ENCODE results near the gene JSRP1.
A peak's percentile ranks its signal among the peaks of the same experiment; 100 is the strongest.

The JSRP1 gene

DNA sequence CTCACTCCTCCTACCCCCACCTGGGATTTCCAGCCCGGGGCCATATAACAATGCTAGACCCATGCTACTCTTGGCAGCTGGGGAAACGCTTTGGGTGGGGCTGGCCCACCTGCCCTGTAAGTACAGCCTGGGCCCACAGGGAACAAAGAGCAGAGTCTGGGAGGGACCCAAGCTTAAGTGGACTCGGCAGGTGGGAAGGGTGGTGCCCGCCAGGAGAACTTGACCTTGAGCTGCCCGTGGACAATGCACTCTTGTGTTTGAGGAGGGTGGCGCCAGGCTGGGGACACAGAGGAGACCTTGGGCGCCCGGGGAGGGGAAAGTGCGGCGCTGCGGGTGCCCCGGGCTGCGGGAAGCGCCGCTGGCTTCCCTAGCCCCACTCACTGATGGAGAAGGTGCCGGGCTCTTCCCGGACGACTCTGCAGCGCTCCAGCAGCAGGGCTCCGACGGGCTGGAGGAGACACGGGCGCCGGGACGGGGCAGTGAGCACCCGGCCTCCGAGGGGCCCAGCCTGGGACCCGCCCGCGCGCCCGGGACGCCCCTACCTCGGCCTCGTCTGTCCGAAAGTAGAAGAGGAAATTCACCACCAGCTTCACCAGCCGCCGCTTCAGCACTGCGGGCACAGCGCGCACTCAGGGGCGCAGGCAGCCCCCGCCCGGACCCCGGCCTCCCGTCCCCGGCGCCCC lies 20.7 kb downstream of the JSRP1 start:
- TF ChIP-seq, protein P1, sequence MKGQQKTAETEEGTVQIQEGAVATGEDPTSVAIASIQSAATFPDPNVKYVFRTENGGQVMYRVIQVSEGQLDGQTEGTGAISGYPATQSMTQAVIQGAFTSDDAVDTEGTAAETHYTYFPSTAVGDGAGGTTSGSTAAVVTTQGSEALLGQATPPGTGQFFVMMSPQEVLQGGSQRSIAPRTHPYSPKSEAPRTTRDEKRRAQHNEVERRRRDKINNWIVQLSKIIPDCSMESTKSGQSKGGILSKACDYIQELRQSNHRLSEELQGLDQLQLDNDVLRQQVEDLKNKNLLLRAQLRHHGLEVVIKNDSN (IDR thresholded peaks at IDR 0.05) = no peak
- TF ChIP-seq NFIC (IDR thresholded peaks at IDR 0.05) = peak; percentile 35
- no peak; the same call in 1 of the 2 replicates for TF ChIP-seq EP300 (IDR thresholded peaks at IDR 0.05; ENCODE audit: borderline replicate concordance)
- 0 out of 2 replicates have a peak, but pooled peaks have one; percentile 21 for TF ChIP-seq ZBTB7A (IDR thresholded peaks at IDR 0.05; ENCODE audit: low read depth)
- peak; percentile 71 for TF ChIP-seq TCF12 (IDR thresholded peaks at IDR 0.05; ENCODE audit: low read depth)
- TF ChIP-seq, protein P2, sequence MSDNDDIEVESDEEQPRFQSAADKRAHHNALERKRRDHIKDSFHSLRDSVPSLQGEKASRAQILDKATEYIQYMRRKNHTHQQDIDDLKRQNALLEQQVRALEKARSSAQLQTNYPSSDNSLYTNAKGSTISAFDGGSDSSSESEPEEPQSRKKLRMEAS (IDR thresholded peaks at IDR 0.05) = 0 out of 2 replicates have a peak, but pooled peaks have one; percentile 32

DNA sequence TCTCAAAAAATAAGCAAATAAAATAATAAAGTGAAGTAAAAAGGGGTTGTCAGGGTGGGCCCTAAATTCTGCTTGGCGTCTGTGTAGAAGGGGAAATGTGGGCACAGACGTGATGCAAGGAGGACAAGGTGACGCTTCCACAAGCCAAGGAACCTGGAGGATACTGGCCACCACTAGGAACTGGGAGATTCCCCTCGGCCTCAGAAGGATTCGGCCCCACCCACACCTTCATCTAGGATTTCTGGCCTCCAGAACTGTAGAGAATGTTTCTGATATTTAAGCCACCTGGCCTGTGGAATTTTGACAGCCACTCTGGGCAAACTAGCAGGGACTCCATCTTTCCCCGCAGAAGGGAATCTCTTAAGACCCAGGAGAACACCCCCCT lies 21.2 kb downstream of the JSRP1 start:
- TF ChIP-seq TAF1 (IDR thresholded peaks at IDR 0.05; ENCODE audit: low read depth) = no peak; the same call in 1 of the 2 replicates
- no peak for TF ChIP-seq FOXM1 (IDR thresholded peaks at IDR 0.05; ENCODE audit: borderline replicate concordance, low read depth)
- no peak for TF ChIP-seq NFIC (IDR thresholded peaks at IDR 0.05)
- TF ChIP-seq, protein P3, sequence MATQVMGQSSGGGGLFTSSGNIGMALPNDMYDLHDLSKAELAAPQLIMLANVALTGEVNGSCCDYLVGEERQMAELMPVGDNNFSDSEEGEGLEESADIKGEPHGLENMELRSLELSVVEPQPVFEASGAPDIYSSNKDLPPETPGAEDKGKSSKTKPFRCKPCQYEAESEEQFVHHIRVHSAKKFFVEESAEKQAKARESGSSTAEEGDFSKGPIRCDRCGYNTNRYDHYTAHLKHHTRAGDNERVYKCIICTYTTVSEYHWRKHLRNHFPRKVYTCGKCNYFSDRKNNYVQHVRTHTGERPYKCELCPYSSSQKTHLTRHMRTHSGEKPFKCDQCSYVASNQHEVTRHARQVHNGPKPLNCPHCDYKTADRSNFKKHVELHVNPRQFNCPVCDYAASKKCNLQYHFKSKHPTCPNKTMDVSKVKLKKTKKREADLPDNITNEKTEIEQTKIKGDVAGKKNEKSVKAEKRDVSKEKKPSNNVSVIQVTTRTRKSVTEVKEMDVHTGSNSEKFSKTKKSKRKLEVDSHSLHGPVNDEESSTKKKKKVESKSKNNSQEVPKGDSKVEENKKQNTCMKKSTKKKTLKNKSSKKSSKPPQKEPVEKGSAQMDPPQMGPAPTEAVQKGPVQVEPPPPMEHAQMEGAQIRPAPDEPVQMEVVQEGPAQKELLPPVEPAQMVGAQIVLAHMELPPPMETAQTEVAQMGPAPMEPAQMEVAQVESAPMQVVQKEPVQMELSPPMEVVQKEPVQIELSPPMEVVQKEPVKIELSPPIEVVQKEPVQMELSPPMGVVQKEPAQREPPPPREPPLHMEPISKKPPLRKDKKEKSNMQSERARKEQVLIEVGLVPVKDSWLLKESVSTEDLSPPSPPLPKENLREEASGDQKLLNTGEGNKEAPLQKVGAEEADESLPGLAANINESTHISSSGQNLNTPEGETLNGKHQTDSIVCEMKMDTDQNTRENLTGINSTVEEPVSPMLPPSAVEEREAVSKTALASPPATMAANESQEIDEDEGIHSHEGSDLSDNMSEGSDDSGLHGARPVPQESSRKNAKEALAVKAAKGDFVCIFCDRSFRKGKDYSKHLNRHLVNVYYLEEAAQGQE (IDR thresholded peaks at IDR 0.05; ENCODE audit: low read depth) = no peak
- TF ChIP-seq, protein P2 (IDR thresholded peaks at IDR 0.05) = no peak
- TF ChIP-seq YY1 (IDR thresholded peaks at IDR 0.05; ENCODE audit: low read depth) = no peak
- TF ChIP-seq CREB1 (IDR thresholded peaks at IDR 0.05; ENCODE audit: low read depth) = no peak
- no peak for TF ChIP-seq ZBTB7A (IDR thresholded peaks at IDR 0.05; ENCODE audit: low read depth)
- no peak for TF ChIP-seq EGR1 (IDR thresholded peaks at IDR 0.05)
- TF ChIP-seq EP300 (IDR thresholded peaks at IDR 0.05; ENCODE audit: borderline replicate concordance) = no peak
- no peak for TF ChIP-seq TEAD4 (IDR thresholded peaks at IDR 0.05)
- TF ChIP-seq TCF12 (IDR thresholded peaks at IDR 0.05; ENCODE audit: low read depth) = no peak
- TF ChIP-seq CEBPB (IDR thresholded peaks at IDR 0.05) = no peak
- TF ChIP-seq RAD21 (IDR thresholded peaks at IDR 0.05; ENCODE audit: low read depth) = no peak
- TF ChIP-seq, protein P1 (IDR thresholded peaks at IDR 0.05) = no peak

DNA sequence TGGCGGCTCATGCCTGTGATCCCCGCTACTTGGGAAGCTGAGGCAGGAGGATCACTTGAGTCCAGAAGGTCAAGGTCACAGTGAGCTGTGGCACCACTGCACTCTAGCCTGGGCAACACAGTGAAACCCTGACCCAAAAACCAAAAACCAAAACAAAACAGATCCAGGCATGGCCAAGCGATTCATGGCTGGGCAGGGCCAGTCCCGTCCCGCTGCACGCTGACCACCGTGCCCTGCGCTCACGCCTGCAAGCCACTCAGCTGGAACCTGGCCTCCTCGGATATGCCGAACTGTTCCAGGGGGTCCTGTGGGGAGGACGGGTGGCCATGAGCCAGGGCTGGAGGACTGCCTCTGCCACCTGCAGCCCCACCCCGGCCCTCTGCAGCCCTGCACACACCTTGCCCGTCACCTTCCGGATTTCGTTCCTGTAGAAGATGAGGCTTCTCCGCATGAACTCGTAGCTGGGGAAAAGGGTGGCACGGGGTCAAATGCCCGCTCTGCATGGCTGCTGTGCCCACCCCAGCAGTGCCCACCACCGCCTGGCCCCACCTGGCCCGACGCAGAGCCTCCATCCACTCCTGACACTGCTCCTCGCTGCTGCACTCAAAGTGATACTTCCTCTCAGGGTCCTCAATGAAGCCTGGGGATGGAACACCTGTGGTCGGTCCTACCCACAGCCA lies 22.5 kb downstream of the JSRP1 start:
- TF ChIP-seq, protein P3 (IDR thresholded peaks at IDR 0.05; ENCODE audit: low read depth) = no peak

DNA sequence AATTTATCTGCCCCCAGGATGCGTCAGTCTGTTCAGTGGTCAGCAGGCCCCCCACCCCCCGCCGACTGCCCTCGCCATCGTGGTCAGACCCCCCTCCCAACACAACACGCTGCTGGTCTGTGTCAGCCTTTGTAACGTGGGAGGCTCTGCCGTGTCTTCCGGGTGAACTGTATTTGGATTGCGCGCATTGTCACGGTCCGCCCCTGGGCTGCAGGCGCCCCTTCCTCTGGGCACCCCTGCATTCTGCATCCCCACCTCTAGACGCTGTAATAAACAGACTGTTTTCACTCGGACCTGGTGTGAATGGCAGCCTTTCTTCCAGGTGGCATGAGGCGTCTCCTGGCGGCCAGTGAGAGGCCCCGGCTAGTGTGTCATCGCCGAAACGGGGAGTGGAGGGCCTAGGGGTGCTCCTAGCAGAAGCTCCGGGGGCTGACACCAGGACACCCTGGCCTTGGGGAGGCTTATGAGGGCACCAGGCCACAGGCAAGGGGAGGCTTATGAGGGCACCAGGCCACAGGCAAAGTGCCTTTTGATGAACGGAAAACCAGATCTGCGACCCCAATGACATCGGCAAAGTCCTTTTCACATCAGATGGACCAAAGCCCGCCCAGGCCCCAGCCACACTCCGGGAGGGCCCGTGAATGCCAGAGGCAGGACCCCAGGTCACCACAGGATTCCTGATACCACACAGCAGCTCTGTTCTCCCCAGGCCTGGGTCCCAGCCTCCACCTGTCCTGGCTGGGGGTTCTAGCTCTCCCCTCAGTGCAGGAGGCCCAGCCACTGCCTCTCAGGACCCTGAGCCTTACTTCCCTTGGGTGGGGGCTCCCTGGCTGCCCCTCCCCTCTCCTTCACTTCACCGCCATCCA lies 23.7 kb downstream of the JSRP1 start:
- TF ChIP-seq YY1 (IDR thresholded peaks at IDR 0.05; ENCODE audit: low read depth) (no peak), RAD21 (IDR thresholded peaks at IDR 0.05; ENCODE audit: low read depth) (no peak), EGR1 (IDR thresholded peaks at IDR 0.05) (no peak), CEBPB (IDR thresholded peaks at IDR 0.05) (no peak)

DNA sequence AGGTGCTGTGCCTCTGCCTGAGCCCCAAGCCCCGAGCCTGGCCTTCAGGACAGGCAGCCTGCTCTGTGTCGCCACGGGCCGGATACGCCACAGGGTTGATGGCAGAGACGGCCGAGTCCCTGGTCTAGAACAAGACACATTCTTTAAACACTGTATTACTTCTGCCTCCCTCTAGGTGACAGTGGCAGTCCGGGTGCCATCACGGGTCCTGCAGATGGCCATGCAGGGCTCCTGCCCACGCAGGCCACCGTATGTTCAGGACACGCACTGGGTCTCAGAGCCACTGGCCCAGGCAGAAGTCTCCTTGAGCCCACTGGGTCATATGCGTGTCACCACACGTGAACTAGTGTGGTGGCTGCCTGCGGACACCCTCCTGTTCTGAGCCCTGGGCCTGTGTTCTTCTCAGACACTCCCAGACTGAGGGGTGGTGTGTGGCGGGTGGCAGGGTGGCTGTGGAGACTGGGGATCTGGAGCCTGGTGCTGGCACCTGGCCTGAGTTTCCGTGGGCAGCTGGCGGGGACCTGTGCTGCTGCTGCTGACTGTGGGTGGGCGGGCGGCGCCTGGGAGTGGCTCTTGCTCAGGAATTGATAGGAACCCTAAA lies 24.5 kb downstream of the JSRP1 start:
- TF ChIP-seq NFIC (IDR thresholded peaks at IDR 0.05) (no peak), EGR1 (IDR thresholded peaks at IDR 0.05) (no peak), EP300 (IDR thresholded peaks at IDR 0.05; ENCODE audit: borderline replicate concordance) (no peak), YY1 (IDR thresholded peaks at IDR 0.05; ENCODE audit: low read depth) (no peak), CREB1 (IDR thresholded peaks at IDR 0.05; ENCODE audit: low read depth) (no peak), RAD21 (IDR thresholded peaks at IDR 0.05; ENCODE audit: low read depth) (no peak), TAF1 (IDR thresholded peaks at IDR 0.05; ENCODE audit: low read depth) (no peak), FOXM1 (IDR thresholded peaks at IDR 0.05; ENCODE audit: borderline replicate concordance, low read depth) (no peak)
- TF ChIP-seq, protein P1 (IDR thresholded peaks at IDR 0.05) = no peak

Measured in Ishikawa (cell line).